Stimulated activated CD8-positive, alpha-beta memory T cell treated with anti-CD3 and anti-CD28 coated beads, Interleukin-12 subunit alpha, Interleukin-12 subunit beta, amount 100 ng/mL, for 4 hours (primary cell): Measurements from ENCODE around the gene DGKI.

ENCODE experiments used
- DNase-seq: peaks from one replicate; pipeline ENCODE4 v3.0.0-alpha.2; 2020; ENCODE audit warnings: low read depth

DGKI gene

DNA sequence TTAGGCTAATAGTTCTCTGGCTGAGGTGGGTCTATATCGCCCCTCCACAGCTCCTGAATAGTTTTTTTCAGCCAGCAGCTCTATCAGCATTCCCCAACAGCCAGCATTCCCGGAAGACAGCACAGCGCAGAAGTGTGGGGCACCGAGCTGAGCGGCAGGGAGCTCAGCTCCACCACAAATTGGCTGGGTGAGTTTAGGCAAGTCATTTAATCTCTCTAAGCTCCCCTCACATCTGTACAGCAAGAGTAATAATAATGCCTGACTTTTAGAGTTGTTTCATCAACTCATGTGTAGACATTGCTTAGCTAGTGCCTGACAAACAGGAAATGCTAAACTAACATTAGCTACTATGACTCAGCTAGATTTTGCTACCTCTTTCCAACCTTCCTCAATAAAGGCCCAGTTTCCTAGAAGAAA, 255.3 kb downstream of the DGKI start:
- DNase-seq: no peak

DNA sequence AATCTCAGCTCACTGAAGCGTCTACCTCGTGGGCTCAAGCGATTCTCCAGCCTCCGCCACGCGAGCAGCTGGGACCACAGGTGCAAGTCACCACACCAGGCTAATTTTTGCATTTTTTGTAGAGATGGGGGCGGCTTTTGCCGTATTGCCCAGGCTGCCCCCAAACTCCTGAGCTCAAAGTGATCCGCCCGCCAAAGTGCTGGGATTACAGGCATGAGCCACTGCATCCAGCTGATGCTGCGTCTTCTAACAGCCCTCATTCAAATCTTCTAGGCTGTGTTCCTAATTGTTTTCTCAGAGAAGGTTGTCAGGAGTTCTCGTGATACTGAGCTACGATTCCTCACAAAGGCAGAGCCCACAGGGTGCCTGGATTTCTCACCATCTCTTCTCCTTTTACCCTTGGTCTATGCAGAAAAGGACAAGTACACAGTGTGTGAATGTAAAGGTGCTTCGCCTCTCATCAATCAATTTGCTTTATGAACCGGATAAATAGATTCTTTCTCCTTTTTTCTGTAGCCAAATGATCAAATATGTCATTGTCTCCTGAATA, 255.9 kb downstream of the DGKI start:
- no peak for DNase-seq

DNA sequence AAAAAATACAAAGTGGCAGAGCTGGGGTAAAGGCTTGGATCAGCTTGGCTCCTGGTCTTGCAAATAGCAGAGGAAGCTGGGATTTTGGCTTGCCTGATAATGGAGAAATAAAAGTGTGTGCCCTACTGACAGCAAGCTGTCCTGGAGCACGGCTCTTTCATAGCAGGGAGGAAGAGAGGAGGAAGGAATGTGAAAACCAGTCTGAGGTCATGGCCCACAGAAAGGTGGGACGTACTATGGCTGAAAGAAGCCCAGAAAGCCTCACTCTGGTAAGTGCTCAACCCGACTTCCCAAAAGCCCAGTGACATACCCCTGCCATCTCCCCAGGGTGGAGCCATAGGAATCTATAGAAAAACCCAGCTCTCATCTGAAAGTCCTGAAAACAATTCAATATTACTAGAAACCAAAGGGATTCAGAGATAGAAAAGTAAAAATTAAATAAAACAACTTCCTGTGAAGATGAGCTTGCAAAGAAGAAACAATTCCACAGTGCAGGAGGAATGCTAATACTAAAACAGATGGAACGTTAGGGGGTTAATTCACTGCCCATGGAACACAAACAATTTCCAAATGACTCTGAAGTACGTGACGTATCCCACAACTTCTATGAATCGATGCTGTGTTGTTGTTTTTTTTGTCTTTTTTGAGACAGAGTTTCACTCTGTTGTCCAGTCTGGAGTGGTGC, 256.6 kb downstream of the DGKI start:
- no peak for DNase-seq

DNA sequence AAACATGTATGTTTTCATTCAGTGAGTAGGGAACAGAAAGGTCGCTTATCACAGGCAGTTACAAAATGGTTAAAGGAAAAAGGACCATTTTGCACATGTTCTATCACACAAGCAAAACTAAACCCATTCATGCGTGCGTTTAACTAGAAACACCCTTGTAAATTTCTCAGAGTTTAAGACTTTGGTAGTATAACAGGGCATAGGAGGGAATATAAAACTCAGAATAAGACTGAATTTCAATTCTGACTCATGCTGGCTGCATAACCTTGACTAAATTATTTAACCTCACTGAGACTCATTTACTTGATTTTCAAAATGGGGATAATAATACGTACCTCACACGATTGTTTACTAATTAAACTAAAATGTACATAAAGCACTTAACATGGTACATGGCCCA, 259.4 kb downstream of the DGKI start:
- DNase-seq: no peak

DNA sequence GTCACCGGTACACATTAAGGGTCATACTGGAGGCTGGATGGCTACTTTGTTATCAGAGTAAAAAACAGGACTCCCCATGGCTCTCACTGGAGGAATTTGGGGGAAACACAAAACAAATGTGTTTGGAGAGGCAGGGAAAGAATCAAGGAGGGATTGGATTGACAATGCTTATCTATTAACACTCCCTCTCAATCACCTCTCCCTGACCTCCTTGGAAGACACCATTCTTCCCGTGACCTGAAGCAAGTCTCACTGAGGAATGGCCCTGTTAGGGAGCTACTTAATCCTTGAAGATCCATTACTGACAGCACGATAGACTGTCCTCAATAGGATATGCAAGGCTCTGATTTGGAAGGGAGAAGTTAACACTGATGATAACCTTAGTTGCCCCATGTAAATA, 261.2 kb downstream of the DGKI start:
- DNase-seq: no peak

DNA sequence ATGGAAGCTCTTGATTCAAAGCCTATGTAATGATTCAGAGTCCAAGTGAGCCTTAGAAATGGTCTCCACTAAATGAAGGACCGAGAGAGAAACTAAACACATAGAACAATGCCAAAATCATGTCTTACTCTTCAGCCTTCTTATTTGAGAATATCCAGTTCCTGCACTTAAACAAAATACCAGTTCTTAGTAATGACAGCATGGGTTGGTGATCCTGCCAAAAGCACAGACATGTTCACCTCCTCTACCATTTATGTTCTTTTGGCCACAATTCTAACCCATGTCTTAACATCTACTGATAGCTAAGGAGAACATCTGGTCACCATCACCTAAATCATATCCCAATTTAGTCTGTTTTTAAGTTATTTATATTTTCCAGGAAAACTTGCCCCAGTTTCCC, 263.6 kb downstream of the DGKI start:
- DNase-seq: no peak

DNA sequence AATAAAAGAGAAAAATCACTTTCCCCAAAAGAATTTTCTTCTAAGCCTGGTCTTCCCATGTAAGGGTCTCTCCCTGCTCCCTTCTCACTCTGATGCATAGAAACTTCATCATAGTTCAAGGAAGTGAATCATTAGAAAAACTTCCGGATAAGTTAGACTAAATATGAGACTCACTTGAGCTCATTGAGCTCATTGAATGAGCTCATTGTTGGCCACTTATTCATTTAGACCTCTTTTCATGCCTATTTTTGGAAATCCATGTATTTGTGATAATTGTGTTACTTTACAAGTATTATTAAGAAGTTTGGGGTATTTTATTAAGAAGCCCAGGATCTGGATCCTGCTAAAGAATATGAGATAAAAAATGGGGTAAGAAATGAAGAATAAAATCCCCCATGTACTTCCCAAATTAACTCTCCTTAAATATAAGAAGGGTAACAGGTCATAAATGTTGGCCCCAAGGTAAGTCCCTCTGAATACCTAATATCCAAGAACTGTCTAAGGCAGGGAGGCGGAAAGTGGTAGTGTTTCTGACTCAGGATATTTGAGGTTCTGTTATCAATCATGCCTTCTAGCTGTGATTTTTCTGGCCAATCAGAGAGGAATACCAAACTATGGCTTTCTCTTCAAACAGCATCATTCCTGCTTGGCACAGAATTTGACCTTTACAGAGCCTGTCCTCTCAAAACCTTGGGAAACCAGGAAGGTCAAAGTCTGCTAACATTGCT, 266.7 kb downstream of the DGKI start:
- no peak for DNase-seq

DNA sequence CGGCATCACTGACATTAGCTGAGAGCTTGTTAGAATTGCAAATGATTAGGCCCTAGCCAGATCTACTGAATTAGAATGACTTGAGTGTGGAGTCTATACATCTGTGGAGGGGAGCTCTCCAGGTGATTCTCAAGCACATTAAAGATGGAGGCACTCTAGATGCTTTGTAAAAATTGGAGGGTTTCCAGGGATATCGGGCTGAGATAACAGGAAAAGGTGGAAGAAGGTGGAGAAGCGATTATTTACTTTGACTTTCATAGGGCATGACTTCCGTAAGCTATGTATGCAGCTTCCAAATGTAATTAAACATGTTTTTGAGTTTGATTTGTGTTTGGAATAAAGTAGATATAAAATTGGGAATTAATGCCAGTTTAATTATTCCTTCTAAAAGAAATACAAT, 268.2 kb downstream of the DGKI start:
- DNase-seq: no peak

DNA sequence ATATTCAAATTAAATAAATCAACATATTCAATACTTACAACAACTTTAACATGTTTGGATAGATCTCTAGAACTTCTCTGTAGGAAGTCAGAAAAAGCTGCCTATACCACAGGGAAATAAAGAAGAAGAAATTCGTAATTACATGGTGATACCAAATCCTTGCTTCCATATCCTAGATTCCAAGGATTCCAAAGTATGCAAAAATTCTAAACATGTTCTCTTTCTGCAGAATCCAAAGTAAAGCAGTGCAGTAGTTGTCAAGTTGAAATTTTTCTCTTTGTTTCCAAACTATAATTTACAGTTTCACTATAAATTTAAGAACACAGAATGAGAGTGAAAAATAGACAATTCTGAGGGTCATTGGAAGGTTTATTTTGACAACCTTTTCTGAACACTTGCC, 269.6 kb downstream of the DGKI start:
- no peak for DNase-seq

DNA sequence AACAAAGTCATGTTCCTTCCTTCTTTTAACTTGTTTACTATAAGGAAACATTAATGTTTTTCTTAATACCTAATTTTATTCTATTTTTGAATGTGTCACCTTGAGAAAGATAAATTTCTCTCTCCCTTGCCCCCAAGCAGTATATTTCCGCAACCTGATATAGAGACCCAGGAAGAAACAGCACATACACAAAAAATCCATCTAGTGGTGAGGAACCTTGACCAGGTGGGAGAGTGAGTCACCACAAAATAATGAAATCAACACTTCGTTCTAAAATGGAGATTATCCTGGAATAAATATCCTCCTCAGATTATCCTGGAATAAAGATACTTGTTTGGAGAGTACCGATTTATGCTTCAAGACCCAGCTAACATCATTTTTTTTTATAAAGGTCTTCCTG, 270.3 kb downstream of the DGKI start:
- DNase-seq: no peak

DNA sequence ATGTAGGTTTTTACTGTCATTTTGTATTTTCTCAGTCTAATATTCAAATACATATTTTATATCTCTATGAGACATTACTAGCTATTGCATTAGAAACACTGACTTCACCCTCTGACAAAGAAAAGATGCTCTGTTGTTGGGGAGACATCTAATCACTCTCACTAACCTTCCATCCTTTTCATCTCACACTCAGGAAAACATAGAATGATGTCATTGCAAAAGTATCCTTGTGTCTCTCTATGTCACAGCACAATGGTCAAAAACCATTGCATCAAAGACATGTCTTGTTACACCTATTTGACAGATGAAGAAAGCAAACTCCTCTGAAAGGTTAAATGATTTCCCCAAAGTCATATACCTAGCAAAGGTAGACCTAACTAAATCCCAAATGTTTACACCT, 272.0 kb downstream of the DGKI start:
- no peak for DNase-seq

DNA sequence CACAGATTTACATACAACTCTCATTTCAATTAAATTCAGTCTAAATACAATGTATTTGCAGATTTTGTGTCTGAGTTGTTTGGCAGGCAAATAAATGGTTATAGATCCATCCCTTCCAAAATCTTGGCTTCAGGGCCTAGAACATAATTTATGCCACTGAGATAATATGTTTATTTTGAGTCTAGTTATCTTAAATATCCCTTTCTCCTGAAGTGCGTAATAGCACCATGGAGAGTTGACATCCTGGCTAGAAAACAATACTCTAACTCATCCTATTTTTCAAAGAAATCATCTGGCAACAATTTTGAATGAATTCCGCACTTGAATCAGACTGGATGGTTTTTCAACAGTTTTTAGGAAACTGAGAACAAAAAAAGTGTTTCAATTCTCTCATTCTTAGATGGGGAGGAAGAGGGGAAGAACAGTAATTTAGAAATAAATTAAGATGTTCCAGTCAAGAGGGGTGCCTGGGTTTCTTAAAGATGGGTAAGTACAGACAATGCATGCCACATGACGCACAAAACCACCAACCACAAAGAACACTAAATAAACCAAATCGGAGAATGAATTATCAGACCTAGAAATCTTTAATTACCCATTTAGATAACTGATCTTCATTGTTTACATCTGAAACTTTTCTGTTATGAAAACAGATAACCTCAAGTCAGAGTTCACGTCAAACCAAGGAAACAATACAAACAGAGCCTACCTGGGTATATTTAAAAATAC, 274.6 kb downstream of the DGKI start:
- no peak for DNase-seq

DNA sequence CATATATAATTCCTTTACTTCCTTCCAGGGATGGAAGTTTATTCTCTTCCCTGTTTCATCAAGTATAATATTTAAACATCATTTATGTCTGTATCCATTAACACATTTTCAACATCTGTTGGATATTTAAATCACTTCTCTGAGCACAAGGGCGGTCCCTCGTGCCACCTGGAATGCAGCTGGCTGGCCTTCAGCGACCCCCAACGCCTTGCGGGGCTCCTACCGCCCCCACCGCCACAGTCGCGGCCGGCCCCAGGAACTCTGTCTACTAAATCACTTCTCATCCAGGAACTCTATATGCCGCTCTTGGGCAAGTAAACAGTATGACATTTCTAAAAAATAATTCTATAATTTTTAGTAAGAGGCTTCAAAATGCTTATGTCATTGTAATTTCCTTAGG, 282.1 kb downstream of the DGKI start:
- DNase-seq: no peak

DNA sequence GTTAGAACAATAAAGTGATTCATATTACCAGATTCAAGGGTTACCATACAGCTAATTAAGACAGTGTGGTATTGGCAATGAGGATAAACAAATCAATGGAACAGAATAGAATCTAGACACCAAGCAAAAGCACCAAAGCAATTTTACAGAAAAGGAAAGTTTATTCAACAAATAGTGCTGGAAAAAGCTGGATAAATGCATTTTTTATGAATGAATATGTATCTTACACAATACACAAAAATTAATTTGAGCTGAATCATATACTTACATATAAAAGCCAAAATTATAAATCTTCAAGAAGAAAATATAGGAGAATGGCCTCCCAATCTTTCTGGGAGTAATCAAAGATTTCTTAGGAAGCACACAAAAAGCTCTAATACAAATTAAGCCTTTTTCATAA, 282.8 kb downstream of the DGKI start:
- DNase-seq: no peak

DNA sequence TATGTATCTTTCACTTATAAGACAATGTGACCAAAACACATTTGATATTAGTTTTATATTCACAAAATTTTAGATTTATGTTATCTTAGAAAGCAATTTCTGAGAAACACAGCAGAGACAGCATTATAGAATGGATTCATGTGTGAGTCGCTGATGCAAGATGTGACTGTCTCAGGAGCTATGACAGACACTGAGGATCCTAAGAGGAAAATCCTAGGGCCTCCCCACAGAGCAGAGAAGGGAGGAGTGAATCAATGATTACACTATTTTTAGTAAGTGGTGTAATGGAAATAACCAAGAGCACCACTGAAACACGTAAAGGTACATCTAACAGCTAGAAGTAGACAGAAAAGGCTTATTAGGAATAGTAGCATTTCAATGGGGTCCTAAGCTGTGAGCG, 299.3 kb downstream of the DGKI start:
- DNase-seq: no peak

DNA sequence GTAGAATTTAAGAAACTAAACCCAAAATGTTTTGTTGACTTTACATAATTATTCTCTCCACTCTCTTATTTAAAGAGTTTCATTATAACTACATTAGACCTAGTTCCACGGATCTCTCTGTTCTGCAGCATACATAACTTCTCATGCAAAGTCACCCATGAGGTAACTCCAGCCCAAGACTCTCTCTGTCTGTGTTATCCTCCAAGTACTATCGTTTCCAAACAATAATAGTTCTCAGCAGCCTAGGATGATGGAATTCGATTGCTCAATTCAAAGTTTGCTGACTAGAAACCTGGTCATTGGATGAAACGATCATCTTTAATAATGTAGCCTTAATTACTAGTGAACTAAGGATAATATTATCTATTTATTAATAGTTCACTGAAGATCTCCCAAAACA, 300.1 kb downstream of the DGKI start:
- DNase-seq: no peak

DNA sequence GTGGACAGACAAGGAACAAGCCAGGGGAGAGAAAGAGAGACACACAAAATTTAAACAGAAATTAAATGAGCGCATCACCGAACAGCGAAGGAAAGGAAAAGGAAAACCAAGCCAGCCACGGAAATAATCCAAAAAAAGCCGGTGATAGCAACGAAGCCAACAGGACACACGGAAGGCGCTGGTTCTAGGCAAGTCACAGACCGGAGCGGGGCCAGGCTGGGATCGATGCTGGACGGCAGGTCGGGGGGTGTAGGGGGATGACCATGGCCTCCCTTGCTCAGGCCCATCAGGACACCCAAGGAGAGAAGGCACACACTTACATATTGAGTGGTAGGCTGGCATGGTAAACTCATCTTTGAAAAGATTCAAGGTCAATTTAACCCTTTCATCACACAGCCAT, 300.8 kb downstream of the DGKI start:
- DNase-seq: no peak

DNA sequence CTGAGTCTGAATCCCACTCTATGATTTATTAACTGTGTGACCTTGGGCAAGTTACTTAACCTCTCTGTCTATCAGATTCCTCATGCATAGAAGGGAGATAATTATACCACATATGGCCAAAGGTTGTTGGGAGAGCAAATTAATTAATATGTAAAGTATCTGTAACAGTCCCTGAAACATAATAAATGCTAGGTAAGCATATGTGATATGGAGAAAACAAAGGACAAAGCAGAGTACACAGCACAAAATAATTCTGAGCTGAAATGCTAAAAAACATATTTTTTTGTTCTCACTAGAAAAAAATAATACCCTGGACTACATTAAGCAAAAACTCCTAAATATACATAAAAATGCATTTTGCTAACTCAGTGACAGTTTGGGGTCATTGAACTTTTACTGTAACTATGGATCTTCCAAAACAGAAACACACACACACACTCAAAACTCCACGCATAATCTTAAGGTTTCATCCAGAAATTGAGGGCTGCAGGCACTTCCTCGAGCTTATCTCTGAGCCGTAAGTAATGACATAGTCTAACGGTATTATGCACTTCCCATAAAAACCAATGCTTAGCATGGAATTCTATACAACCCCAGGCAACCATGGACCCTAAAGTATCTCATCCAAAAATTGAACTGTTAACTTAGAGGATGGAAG, 301.6 kb downstream of the DGKI start:
- no peak for DNase-seq

DNA sequence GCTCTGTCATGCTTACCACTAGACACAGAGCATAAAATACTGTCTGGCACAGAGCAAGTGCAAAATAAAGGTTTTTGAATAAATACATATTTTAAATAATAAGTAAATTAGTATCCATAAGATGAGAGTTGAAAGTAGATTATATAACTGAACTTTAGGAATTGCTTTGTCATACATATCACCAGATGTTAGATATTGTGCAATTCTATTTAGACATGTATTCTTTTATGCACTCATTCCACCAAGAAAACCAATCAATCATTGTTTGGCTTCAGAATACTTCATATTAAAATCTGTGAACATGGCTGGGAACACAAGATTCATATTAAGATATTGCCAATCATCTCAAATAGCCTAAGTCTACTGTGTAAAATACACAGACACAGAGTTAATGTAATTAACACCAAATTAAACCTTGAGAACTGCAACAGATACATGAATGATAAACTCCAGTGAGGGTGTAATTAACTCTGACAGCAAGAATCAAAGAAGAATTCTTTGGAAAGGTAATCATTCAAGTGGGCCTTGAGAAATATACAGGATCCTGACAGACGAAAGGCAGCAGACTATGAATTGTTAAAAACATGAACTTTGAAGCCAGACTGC, 302.2 kb downstream of the DGKI start:
- DNase-seq: no peak

DNA sequence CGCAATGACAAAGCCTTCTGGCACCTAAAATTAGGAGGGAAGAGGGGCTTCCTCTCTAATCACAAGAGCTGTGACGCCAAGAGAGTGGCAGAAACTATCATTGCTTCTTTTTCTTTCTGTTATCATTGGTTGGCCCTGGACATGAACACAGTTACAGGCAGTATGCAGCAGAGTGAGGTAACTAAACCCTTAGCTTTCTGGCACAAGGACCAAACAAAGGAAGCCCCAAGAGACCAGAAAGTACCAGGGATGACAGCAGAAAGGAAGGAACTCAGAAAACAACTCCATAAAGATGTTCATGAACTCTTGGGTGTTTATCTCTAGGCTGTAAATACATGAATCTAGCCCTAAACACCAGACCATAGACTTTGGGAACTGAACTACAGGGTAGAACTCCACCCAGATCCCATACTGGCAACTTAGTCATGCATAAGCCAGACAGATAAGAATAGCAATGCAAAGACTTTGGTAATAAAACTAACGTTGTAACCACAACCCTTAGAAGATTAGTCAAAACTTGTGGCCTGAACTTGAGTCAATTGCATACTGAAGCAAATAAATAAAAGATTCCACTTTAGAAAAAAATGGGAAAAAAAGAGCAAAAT, 307.6 kb downstream of the DGKI start:
- no peak for DNase-seq

DNA sequence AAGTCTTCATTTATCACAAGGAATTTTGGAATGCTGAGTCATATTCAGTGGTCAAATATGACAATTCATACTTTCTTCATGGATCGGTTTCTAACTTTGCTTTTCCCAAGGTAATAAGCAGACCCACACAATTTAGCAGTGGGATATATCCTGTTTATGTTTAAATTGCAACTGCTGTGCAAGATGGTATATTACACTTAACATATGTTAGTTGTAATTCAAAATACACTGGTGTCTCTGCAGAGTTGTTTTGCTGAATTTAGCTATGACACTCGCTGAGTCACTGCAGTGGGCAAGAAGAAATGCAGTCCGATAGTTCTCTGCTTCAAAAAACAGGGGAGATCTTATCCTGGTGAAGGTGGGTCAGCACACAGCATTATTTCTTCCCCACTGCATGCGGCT, 308.4 kb downstream of the DGKI start:
- DNase-seq: no peak

DNA sequence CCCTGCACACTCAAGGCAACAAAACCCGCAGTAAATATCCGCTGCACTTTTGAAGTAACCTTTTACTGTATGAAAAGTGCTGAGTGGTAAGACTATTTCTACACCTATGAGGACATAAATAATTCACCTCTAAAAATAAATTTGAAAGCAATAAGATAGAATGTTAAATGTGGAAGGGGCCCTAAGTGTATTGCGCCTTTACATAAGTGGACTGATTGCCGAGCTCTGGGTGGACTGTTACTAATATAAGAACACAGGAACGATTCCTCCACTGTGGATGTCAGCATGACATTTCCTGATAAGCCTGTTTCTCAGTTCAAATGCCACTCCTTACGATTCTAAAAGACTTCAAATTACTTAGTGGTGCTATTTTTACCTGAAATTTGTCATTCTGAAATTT, 311.2 kb downstream of the DGKI start:
- no peak for DNase-seq
